Esophagus muscularis mucosa (tissue), 4 donors: ENCODE results near the gene STUM. TPM values are rescaled to one million over a fixed set of nuclear protein-coding genes. Genes with fewer than 3 reads are reported as not detected.

Experiments
- DNase-seq: peaks from one replicate; pipeline ENCODE4 v3.0.0-alpha.2; 2017; ENCODE audit errors: extremely low spot score
- H3K27ac ChIP-seq, 4 donors: fragments of 200-600 bp; sonication (generic); replicated peaks in 1 of 4; 1 replicate in 3 of 4; 2 replicates in 1 of 4; pipeline ENCODE4 v1.5.1; 2016 to 2019; ENCODE audit warnings: mild to moderate bottlenecking in 1 of 4
- H3K27me3 ChIP-seq, 4 donors: fragments of 200-600 bp; sonication (generic); one replicate each; pipeline versions ENCODE4 v1.5.1 to v1.6.0; 2016 to 2019
- H3K36me3 ChIP-seq, 4 donors: fragments of 200-600 bp; sonication (generic); one replicate each; pipeline ENCODE4 v1.5.1; 2016 to 2019
- H3K4me1 ChIP-seq, 4 donors: fragments of 200-600 bp; sonication (generic); one replicate each; pipeline ENCODE4 v1.5.1; 2016 to 2019
- H3K4me3 ChIP-seq, 4 donors: fragments of 200-600 bp; sonication (generic); 1 replicate in 2 of 4; 2 replicates in 2 of 4; pipeline ENCODE4 v1.5.1; 2016 to 2019; ENCODE audit warnings: mild to moderate bottlenecking in 4 of 4, moderate library complexity in 1 of 4
- H3K9me3 ChIP-seq, 4 donors: fragments of 200-600 bp; sonication (generic); 1 replicate in 3 of 4; 2 replicates in 1 of 4; pipeline ENCODE4 v1.5.1; 2016 to 2019
- CTCF ChIP-seq, 3 experiments: fragments of 200-600 bp in 2 of 3; fragments of 450-650 bp in 1 of 3; sonication (generic) in 2 of 3; IDR thresholded peaks; one replicate each; pipeline ENCODE4 v1.5.1; 2017 to 2019; ENCODE audit warnings: antibody characterized with exemption in 3 of 3, mild to moderate bottlenecking in 2 of 3, moderate library complexity in 1 of 3
- EP300 ChIP-seq: sonication (generic); formaldehyde crosslinking; IDR thresholded peaks from one replicate; pipeline ENCODE4 v1.6.1; 2017; ENCODE audit warnings: antibody characterized with exemption
- POLR2A ChIP-seq: fragments of 450-650 bp; IDR thresholded peaks from one replicate; pipeline ENCODE4 v1.6.1; 2017; ENCODE audit warnings: antibody characterized with exemption, moderate library complexity, mild to moderate bottlenecking, low read depth
- POLR2AphosphoS5 ChIP-seq, 2 donors: sonication (generic); formaldehyde crosslinking; IDR thresholded peaks; one replicate each; pipeline ENCODE4 v1.6.1; 2017; ENCODE audit warnings: antibody characterized with exemption in 2 of 2
- WGBS: methylation state at CpG from one replicate; pipeline ENCODE4 v1.1.5; 2018; 5-methylcytosine and 5-hydroxymethylcytosine counted together
- intact Hi-C: fragments of 100-400 bp; cut with DNase I; formaldehyde crosslinking; loops from one replicate; pipeline ENCODE4 v1.15.1; 2023
- total RNA-seq, 4 donors: library from RNA; depleted of rRNA; stranded (reverse); fragments of >200 nt; gene quantifications; one replicate each; pipeline versions ENCODE4 v1.1.0 to v1.2.1, GENCODE V29; 2016

The STUM gene
- total RNA-seq, 4 donors from 2014 or later, result 3.1 to 7.6 (median 6.3) TPM

- H3K4me1 ChIP-seq, result peaks cover 33 to 56% (median 50%) of the 10 kb centered on the region in 4 donors
- WGBS, result 79% methylated on average over 19 of the region's 24 CpGs
- H3K27me3 ChIP-seq, result no peaks in the 10 kb centered on the region
- no peak for TF ChIP-seq CTCF (IDR thresholded peaks at IDR 0.05)
- TF ChIP-seq POLR2A, result no peak
- TF ChIP-seq EP300, result peak; percentile 68
- TF ChIP-seq POLR2AphosphoS5 (IDR thresholded peaks at IDR 0.05), result peak in 1 of 2 donors; percentile 53
- H3K9me3 ChIP-seq, result no peaks in the 10 kb centered on the region
- H3K36me3 ChIP-seq, result no peaks in the 10 kb centered on the region
- peak overlapping the region; percentile 70 to 81 (median 73) for H3K27ac ChIP-seq
- no peak for DNase-seq
- intact Hi-C loops, result no loop called here
- H3K4me3 ChIP-seq, result peak overlapping the region in 2 of 4 donors; percentile 10 to 30
Observed at GRCh38 chr1:226602186-226603021, 53.8 kb downstream of the STUM start.

DNA sequence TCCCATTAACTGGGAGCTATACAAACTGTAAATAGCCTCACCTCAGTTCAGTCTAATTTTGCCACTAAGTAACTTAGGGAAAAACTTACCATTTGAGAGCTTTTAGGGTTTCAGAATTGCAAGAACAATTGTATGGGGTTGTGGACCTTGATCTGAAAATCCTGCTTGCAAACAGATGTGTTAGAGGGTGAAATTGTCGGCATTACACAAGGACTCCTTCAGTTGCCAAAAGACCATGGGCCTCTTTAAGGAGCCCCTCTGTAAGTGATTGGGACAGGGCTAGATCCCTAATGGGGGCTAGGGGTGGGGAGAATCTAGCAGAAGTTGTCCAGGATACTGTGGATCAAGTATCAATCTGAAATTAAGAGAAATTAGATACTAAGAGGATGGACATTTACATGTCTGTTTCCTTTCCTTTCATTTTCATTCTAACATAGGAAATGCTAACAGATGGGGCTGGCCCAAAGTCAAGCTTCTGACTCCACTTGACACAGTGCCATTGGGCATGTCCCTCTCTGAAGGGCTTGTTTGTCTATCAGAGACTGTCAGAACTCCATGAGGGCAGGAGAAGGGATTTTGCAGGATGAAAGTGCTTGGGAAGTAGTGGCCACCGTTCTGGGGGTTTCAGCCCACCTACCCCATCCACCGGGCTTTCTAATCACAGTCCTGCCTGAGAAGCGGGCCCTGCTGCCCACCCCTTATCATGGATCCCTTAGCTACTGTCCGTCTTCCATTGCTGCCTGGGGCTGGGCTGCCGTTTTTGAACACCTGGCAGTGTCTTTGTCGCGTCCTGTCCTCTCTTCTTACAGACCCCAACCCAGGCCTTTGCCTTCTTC lies 54.7 kb downstream of the STUM start:
- DNase-seq, result no peak
- Histone ChIP-seq H3K27ac (peak overlapping the region; percentile 70 to 81 (median 73)), H3K4me3 (peak overlapping the region; percentile 4 to 30 (median 16)), H3K36me3 (no peaks in the 10 kb centered on the region), H3K4me1 (peaks cover 33 to 56% (median 50%) of the 10 kb centered on the region in 4 donors), H3K9me3 (no peaks in the 10 kb centered on the region), H3K27me3 (no peaks in the 10 kb centered on the region)
- intact Hi-C loops, result no loop called here
- 73% methylated on average over 8 of the region's 8 CpGs for WGBS
- TF ChIP-seq POLR2AphosphoS5 (IDR thresholded peaks at IDR 0.05) (no peak), CTCF (IDR thresholded peaks at IDR 0.05) (no peak), POLR2A (no peak), EP300 (no peak)

DNA sequence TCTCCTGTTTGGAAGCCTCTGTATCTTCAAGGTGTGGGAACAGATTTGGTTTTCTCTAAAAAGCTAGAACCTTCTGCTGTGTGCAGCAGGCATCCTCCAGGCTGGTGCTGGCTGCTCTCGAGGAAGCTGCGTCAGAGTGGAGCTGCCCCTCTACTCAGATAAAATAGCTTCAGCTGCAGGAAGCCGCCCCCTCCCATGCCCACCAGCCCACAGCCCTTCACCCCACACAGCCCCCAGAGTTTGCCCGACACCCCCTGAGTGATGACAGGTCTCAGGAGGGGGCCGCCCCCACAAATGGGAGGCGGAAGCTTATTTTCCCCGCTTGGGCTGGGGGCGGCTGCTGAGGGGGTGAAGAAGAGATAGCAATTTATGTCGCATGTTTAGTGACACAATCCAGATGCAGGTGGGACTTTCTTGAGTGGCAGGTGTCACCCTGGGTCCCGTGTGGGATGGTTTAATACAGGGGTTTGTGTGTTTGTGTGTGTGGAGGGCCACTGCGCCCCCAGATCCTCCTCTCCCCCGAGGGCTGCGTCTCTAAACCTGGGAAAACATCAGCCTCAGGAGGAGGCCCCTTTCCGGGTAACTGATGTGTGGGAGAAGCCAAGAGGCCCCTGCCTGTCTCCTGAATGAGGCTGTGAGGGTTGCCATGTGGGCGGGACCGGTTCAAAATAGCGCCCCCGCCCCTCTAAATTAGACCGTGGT lies 55.4 kb downstream of the STUM start:
- no peaks in the 10 kb centered on the region for H3K27me3 ChIP-seq
- no peaks in the 10 kb centered on the region for H3K9me3 ChIP-seq
- TF ChIP-seq POLR2A, result no peak
- no peak for TF ChIP-seq EP300
- TF ChIP-seq POLR2AphosphoS5 (IDR thresholded peaks at IDR 0.05), result no peak
- no peak for TF ChIP-seq CTCF (IDR thresholded peaks at IDR 0.05)
- H3K4me1 ChIP-seq, result peaks cover 33 to 61% (median 51%) of the 10 kb centered on the region in 4 donors
- H3K36me3 ChIP-seq, result no peaks in the 10 kb centered on the region
- 76% methylated on average over 19 of the region's 19 CpGs for WGBS
- intact Hi-C loops, result no loop called here
- no peak overlapping the region for H3K4me3 ChIP-seq
- no peak for DNase-seq
- H3K27ac ChIP-seq, result peak overlapping the region; percentile 62 to 81 (median 70)

- peaks cover 33 to 61% (median 51%) of the 10 kb centered on the region in 4 donors for H3K4me1 ChIP-seq
- TF ChIP-seq POLR2AphosphoS5 (IDR thresholded peaks at IDR 0.05), result no peak
- TF ChIP-seq EP300, result no peak
- no peak for TF ChIP-seq POLR2A
- no peak for TF ChIP-seq CTCF (IDR thresholded peaks at IDR 0.05)
- no peaks in the 10 kb centered on the region for H3K36me3 ChIP-seq
- DNase-seq, result no peak
- no peaks in the 10 kb centered on the region for H3K9me3 ChIP-seq
- H3K27ac ChIP-seq, result peak overlapping the region in 3 of 4 donors; percentile 62 to 81 (median 70)
- intact Hi-C loops, result no loop called here
- H3K4me3 ChIP-seq, result no peak overlapping the region
- no peaks in the 10 kb centered on the region for H3K27me3 ChIP-seq
- 92% methylated on average over 4 of the region's 9 CpGs for WGBS
Observed at GRCh38 chr1:226604560-226605317, 56.2 kb downstream of the STUM start.
